ENCODE data around the gene KRTAP12-3.

- TF ChIP-seq CTCF (IDR thresholded peaks at IDR 0.05 in 8 of 11, conservative IDR thresholded peaks at IDR 0.05 in 3 of 11), result no peak
- TF ChIP-seq POLR2A (IDR thresholded peaks at IDR 0.05), result no peak
- no peak for TF ChIP-seq POLR2AphosphoS5 (IDR thresholded peaks at IDR 0.05)
These were observed 29.9 kb downstream of the KRTAP12-3 start for GRCh38 chr21:44687671-44688070.
